OCI-LY1 (cell line): ENCODE results near the gene UNC93A.

Experiments used
- EZH2 ChIP-seq: fragments of 200-600 bp; sonication (generic), shearing (Covaris generic); IDR thresholded peaks from 2 replicates; pipeline ENCODE4 v1.8.0; 2017; ENCODE audit warnings: borderline replicate concordance, mixed run types, mild to moderate bottlenecking, antibody characterized with exemption, low read length, moderate library complexity, mixed read lengths
- TF ChIP-seq, protein P1 (sequence below): fragments of 200-600 bp; sonication (generic), shearing (Covaris generic); IDR thresholded peaks from 2 replicates; pipeline ENCODE4 v1.5.1; 2017; ENCODE audit warnings: mild to moderate bottlenecking, antibody characterized with exemption, low read length, moderate library complexity, mixed read lengths

DNA sequence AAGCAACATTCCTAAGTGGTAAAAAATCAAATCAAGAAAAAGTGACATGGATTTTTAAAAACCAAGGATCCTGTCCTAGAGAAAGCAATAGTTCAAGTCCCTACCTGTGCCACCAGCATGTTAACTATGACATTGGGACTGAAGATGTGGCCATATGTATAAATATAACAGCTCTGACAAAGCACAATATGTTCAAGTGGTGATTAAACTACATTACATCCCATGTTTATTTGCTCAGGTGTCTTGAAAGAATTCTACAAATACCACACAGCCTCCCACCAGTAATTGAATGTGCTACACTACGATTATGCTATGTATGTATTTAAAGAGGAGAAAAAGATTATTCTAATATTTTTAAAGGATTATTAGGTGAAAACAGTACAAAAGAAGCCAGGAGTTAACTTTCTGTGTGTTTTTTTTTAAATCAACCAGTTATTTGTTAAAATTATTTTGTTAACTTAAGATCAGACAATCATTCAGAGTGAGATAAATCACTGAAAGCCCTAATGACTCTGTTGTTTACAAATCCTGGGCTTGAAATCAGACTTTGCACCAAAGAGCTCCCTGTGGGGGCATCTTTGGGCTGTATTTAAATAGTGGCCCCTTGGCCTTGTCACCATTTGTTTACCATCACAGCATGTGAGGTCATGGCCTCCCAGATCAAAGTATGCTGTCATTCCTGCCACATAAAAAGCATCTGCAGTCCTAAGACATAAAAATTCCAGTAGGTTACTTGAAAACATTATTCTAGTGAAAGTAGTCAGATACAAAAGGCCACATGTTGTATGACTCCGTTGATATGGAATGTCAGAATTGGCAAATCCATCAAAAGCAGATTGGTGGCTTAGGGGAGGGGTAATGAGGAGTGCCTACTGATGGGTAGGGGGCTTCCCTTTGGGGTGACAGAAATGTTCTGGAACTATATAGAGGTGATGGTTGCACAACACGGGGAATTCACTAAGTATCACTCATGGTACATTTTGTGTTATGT lies 50.8 kb downstream of the UNC93A start:
- TF ChIP-seq, protein P1, sequence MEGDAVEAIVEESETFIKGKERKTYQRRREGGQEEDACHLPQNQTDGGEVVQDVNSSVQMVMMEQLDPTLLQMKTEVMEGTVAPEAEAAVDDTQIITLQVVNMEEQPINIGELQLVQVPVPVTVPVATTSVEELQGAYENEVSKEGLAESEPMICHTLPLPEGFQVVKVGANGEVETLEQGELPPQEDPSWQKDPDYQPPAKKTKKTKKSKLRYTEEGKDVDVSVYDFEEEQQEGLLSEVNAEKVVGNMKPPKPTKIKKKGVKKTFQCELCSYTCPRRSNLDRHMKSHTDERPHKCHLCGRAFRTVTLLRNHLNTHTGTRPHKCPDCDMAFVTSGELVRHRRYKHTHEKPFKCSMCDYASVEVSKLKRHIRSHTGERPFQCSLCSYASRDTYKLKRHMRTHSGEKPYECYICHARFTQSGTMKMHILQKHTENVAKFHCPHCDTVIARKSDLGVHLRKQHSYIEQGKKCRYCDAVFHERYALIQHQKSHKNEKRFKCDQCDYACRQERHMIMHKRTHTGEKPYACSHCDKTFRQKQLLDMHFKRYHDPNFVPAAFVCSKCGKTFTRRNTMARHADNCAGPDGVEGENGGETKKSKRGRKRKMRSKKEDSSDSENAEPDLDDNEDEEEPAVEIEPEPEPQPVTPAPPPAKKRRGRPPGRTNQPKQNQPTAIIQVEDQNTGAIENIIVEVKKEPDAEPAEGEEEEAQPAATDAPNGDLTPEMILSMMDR: no peak
- TF ChIP-seq EZH2: no peak
